LNCaP clone FGC (cell line): ENCODE results near the gene KRTAP5-4.

ENCODE experiments used
- DNase-seq: peaks from one replicate; pipeline ENCODE4 v3.0.0-alpha.2; 2011; ENCODE audit warnings: low read depth
- H3K4me3 ChIP-seq: 2 replicates; pipeline ENCODE4 v1.5.1; 2011; ENCODE audit warnings: mild to moderate bottlenecking, low read depth, low read length, control low read depth
- TF ChIP-seq, protein P1 (sequence below): IDR thresholded peaks from 2 replicates; pipeline ENCODE4 v1.5.1; 2012; ENCODE audit warnings: mild to moderate bottlenecking; ENCODE audit not compliant: control insufficient read depth, insufficient read depth; ENCODE audit errors: extremely low read depth

The KRTAP5-4 gene

DNA sequence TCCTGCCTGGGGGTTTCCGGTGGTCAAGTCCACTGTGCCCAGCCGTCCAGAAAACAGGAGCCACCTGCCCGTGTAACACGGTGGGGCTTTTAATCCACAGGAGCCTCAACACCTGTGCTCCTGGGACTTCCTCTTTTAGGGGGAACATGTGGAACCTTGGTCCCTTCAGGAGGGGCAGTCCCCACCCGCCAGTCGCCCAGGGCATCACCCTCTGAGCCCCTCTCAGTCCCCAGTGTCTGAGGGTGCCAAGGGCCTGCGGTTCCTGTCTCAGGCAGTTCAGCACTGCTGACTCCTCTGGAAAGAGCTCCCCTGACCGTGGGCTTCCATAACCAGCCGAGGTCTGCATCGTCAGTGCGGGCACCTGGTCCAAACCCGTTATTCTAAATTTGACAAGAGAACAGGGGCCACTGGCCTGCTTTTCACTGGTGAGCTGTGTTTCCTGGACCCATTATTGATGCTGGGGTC, 23.5 kb upstream of the KRTAP5-4 start:
- no peak for DNase-seq
- TF ChIP-seq, protein P1, sequence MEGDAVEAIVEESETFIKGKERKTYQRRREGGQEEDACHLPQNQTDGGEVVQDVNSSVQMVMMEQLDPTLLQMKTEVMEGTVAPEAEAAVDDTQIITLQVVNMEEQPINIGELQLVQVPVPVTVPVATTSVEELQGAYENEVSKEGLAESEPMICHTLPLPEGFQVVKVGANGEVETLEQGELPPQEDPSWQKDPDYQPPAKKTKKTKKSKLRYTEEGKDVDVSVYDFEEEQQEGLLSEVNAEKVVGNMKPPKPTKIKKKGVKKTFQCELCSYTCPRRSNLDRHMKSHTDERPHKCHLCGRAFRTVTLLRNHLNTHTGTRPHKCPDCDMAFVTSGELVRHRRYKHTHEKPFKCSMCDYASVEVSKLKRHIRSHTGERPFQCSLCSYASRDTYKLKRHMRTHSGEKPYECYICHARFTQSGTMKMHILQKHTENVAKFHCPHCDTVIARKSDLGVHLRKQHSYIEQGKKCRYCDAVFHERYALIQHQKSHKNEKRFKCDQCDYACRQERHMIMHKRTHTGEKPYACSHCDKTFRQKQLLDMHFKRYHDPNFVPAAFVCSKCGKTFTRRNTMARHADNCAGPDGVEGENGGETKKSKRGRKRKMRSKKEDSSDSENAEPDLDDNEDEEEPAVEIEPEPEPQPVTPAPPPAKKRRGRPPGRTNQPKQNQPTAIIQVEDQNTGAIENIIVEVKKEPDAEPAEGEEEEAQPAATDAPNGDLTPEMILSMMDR: no peak
- H3K4me3 ChIP-seq: no peak overlapping the region

DNA sequence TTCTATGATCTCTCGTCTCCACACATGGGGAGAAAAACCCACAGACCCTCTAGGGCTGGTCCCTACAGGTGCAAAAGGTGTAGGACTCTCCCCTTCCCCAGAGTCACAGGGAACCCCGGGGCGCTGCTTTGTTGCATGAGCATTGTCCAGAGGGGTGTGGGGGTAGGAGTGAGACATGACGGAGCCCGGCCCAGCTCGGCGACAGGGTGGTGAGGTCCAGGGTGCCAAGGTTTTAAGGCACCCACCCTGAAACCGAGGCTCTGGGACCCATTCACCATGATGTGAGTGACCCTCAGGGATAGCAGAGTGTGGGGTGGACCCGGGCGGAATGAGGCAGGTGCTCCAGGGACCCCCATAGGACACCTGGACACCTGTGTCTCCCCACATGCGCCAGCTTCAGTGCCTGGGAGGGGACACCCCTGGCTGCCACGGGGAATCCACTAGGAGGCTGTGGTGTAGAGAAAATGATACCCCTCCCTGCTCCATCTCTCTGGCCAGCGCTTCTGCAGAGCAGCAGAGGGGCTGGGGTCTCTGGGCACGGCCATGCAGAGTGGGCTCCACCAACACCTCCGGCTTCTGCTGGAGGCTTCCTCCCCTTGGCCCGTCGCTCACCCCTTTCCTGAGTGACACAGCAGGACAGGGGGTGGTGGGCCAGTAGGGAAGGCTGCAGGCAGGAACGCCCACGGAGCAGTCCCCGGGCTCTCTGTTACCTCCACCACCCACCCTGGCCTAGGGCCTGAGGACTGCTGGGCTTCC, 22.8 kb upstream of the KRTAP5-4 start:
- TF ChIP-seq, protein P1: no peak
- DNase-seq: no peak

DNA sequence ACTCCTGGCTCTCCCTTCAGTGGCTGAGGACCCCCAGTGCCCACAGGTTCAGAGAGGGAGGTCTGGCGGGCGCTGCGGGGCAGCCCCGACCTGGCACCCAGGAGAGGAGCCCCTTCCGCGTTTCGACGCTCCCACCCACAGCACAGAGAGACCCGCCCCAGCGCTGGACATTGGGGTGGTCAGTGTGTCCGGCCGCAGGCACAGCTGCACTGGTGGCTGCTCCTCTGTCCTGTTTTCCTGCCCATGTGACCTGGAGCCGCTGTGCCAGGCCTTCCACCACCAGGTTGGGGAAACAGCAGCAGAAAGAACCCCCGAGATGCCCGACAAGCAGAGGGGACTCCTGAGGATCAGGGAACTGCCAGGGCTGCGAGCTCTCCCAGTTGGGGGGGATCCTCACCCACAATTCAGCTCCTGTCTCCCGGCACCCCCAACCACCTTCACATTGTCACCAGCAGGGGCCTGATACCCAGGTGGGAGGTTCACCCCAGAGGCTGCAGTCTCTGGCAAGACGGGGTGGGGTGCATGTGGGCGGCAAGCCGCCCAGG, 21.3 kb upstream of the KRTAP5-4 start:
- no peak for DNase-seq
- H3K4me3 ChIP-seq: no peak overlapping the region
- TF ChIP-seq, protein P1: no peak

More for the DNA sequence above, 22.8 kb upstream of the KRTAP5-4 start:
- H3K4me3 ChIP-seq: no peak overlapping the region

DNA sequence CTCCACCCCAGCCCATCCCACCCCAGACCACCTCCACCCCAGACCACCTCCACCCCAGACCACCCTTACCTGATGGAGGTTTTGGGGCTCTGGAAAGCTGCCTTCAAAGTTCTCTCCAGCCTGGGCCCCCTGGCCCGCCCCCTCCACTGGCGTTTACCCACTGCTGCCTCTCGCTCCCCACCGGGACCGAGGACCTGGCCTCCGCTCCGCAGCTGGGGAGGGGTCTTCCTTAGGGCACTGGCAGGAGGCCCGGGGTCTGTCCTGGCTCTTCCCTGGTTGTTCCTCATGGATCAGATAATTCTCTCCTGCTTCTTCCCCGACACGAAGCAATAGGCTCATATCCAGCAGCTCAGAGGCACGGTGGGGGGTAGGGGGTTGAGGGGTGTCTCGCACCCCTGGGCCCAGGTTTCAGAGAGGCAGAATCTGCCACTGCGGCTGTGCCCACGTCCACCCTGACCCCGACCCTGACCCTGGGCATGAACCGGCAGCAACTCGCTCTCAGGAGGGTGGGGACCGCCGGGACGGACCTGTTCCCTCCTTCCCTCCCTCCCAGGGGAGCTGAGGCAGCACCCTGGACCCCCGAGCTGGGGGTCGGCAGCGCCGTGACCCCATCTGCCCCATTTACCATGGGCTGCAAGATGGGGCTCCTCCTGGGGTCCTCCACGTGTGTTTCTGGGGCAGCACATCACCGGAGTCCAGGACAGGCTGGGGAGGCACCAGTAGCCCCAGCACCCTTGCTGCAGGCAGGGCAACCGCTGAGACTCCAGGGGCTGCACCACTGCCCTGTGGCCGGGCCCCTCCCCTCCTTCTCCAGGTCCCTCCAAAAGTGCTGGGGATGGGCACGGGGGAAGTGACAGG, 20.6 kb upstream of the KRTAP5-4 start:
- H3K4me3 ChIP-seq: no peak overlapping the region
- TF ChIP-seq, protein P1: no peak
- DNase-seq: no peak

DNA sequence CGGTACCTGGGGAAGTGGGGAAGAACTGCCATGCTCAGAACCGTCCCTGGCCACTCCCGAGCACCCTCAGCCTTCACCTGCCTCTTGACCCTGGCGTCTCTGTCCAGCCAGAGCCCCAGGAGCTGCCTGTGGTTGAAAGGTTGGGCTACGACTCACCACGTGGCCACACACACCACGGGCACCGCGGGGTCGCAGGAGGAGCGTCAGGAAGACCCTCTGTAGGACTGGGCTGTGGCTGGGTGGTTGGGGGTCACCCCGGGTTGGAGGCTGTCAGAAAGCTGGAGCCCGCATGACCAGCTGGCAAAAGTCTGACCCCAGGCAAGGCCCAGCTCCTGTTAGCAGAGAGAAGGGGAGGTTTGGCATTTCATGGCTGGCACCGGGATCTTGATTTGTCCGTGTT, 19.2 kb upstream of the KRTAP5-4 start:
- TF ChIP-seq, protein P1: no peak
- no peak for DNase-seq
- no peak overlapping the region for H3K4me3 ChIP-seq

DNA sequence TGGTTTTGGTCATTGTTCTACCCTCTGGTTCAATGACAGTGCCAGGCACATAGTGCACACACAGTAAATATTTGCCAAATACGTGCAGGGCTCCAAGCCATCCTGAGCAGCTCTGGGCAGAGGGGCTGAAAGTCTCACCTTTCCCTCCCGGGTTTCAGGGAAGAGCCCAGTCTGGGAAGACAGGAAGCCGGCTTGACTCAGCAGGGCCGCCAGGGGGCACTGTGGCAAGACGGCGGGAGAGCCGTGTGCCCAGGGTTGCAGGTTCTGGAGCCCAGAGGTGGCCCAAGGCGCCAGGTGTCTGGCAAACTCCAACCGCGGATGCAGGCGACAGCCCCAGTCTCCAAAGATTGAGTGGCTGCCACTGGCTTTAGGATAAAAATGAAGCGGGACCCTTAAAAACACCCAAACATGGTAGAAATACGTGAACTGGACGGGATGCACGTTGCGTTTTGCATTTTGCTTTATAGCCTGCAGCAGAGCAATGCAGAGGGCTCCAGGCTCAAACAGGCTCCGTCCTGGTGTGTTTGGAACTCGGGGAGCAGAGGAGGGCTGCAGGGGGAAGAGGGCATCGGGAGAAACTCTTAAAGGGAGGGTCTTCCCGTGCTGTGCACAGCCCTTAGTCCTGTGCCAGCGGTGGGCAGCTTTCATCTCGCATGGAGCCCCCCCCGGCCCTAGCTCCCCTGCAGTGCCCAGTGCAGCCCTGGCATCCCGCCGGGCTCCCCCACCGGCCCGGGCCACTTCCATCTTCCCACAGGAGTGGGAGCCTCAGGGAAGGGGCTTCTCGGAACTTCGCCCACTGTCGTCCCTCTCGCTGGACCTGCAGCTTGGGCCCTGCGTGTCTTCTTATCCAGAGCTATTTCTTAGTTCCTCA, 18.4 kb upstream of the KRTAP5-4 start:
- TF ChIP-seq, protein P1: peak; percentile 94
- no peak overlapping the region for H3K4me3 ChIP-seq
- DNase-seq: peak; percentile 53
